GM13977 (cell line): ENCODE data around the gene CCNQ.

ENCODE experiments used
- DNase-seq: peaks from one replicate; pipeline ENCODE4 v3.0.0; 2012; ENCODE audit warnings: low spot score
- in situ Hi-C: fragments of 300-500 bp; cut with MboI; formaldehyde crosslinking; loops from one replicate; pipeline ENCODE4 v1.12.0; 2022; ENCODE audit warnings: low sequenced_read_pairs, low pct_unique_long_range_greater_than_20kb, mixed read lengths, inconsistent platforms; ENCODE audit not compliant: unreplicated experiment
- TF ChIP-seq, protein P1 (sequence below): IDR thresholded peaks from 2 replicates; pipeline ENCODE4 v1.5.1; 2012; ENCODE audit warnings: mild to moderate bottlenecking, control low read depth; ENCODE audit not compliant: insufficient read depth; ENCODE audit errors: extremely low read depth, missing control alignments

The CCNQ gene

DNA sequence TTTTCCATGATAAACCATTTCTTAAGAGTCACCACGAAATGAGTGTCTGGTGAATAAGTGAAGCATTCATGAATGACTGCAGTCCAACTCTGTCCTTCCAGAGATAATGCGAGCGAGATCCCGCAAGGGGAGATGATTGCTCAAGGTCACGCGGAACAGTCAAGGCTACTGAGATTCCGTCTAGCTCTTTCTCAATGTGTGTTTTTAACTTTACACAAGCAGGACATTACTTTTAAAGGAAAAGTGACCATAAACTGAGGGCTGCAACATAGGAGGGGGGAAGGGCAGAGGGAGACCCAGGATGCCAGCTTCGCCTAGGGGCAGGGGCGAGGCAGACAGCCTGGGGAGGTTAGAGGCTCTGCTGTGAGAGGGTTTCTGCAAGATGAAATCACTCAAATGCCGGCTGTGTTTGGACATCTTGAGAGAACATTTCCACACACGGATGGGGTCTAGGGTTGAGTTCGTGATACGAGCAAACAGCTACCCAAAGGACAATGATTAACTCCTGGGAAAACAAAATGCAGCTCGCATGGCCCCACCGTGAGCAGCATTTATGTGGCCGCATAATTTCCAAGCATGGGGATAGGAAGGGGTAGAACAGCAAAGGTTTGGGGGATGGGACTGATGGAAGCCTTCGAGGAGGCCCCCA, 23.8 kb upstream of the CCNQ start:
- DNase-seq: no peak
- TF ChIP-seq, protein P1, sequence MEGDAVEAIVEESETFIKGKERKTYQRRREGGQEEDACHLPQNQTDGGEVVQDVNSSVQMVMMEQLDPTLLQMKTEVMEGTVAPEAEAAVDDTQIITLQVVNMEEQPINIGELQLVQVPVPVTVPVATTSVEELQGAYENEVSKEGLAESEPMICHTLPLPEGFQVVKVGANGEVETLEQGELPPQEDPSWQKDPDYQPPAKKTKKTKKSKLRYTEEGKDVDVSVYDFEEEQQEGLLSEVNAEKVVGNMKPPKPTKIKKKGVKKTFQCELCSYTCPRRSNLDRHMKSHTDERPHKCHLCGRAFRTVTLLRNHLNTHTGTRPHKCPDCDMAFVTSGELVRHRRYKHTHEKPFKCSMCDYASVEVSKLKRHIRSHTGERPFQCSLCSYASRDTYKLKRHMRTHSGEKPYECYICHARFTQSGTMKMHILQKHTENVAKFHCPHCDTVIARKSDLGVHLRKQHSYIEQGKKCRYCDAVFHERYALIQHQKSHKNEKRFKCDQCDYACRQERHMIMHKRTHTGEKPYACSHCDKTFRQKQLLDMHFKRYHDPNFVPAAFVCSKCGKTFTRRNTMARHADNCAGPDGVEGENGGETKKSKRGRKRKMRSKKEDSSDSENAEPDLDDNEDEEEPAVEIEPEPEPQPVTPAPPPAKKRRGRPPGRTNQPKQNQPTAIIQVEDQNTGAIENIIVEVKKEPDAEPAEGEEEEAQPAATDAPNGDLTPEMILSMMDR: no peak
- in situ Hi-C loops: no loop called here

DNA sequence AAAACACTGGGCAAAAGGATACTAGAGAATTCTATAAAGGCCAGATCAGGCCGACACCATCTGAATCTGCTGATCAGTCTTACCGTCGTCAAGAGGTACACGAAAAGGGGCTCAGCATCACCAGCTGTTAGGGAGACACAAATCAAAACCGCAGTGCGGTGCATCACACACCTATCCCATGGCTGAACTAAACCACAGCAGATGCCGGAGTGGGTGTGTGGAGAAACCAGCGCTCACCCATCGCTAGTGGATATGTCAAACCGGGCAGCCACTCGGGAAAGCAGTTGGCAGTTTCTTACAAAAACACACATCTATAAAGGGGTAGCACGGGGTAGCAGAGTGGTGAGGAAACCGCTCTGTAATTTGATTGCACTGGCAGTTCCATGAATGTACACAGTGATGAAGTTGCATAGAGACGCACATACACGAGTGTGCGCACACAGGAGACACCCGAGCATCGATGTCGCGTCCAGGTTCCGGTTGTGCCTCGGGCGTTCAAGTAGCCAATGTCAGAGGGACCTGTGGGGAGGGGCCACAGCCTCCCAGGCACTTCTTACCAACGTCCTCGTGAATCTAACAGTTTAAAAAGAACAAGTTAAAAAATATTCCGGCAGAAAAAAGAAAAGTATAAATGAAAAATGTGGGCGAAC, 23.1 kb upstream of the CCNQ start:
- TF ChIP-seq, protein P1: no peak
- no peak for DNase-seq
- in situ Hi-C loops: no loop called here

DNA sequence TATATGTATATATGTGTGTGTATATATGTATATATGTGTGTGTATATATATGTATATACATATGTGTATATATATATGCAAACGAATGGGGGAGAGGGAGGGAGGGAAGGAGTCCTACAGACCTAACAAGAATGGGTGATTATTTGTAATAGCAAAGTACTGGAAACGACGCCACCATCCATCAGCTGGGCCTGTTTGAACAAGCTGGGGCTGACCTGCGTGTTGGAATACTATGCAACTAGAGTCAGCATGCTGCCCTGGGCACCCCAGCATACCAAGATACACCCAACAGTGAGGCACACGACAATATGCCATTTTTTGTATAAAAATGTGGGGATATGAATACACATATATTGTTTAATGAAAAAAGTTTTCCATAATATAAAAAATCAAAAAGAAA, 21.6 kb upstream of the CCNQ start:
- no peak for DNase-seq
- TF ChIP-seq, protein P1: no peak
- in situ Hi-C loops: no loop called here

DNA sequence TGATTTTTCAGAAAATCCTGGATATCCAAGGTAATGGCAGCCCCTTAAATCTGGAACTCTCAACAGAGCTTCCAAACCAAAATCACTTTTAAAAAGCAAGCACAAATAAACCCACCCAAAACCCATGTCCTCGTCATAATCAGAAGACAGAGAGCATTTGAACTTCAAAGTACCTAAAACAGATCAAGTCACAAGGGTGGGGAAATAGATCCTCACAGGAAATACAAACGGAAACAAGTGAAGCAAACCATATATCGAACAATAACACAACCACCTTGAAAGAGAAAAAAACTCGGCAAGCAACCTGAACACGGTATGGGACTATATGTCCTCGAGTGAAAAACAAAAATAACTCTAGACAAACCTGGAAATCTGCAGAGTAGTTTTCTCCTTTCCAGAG, 15.9 kb upstream of the CCNQ start:
- no peak for DNase-seq
- TF ChIP-seq, protein P1: no peak
- in situ Hi-C loops: no loop called here

DNA sequence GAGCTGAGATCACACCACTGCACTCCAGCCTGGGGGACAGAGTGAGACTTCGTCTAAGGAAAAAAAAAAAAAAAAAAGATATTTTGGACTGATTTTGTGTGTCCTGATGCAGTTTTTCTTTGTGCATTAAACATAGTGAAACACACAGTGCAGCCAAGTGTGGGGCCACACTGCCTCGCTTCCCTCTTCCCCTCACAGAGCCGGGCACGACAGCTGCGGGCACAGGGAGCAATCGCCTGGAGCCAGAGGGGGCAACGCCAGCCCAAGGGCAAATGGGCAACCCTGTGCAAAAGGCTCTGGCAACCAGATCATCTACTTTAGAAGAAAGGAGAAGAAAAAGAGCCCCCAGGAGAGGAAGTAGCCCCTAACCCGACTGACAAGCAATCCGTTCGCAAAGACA, 13.5 kb upstream of the CCNQ start:
- no peak for DNase-seq
- TF ChIP-seq, protein P1: no peak
- in situ Hi-C loops: no loop called here

DNA sequence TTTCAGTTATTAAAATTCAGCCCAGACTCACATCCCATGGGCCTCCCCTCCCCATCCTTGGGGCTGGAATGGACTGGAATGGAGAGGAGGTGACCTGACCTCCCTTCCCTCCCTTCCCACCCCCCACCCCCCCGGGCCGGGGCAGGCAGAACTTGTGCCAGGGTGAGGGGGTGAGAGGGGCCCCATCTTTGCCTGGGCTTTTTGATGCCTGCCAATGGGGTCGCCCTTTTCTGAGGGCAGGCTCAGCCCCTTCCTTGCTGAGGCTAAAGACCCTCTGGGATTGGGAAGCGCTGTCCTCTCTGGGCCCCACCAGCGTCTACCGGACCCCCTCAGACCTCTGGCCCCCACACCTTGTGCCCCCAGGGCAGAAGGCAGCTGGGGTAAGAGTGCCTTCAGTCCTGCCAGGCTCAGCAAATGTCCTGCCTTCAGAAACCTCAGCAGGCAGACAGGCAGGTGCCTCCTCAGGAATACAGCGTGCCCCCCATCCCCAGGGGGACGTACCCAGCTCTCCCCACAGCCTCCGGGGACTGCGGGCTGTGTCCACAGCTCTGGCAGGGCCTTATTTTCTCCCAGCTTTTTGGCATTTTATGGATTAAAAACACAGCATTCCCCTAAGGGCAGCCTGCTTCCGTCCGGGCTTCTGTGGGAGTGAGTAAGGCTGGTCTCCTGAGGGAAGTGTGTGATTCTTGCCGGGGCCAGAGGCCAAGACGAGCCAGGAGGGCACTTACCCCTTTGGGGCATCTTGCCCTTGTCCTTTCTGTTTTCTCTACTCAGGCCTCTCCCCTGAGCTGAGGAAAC, 12.6 kb upstream of the CCNQ start:
- TF ChIP-seq, protein P1: no peak
- DNase-seq: no peak
- in situ Hi-C loops: no loop called here
